ENCODE results near the gene BRAT1. TPM values are rescaled to one million over a fixed set of nuclear protein-coding genes. Genes with fewer than 3 reads are reported as not detected.

Gene BRAT1
- total RNA-seq, result 16.8 and 17.7 TPM in 2 replicates

GRCh38 chr7:2555121-2556052 lies at the start of gene BRAT1:
TSS of gene BRAT1 (minus strand) at chr7:2555524. CDS start at chr7:2554431, 1,093 bp downstream.

DNA sequence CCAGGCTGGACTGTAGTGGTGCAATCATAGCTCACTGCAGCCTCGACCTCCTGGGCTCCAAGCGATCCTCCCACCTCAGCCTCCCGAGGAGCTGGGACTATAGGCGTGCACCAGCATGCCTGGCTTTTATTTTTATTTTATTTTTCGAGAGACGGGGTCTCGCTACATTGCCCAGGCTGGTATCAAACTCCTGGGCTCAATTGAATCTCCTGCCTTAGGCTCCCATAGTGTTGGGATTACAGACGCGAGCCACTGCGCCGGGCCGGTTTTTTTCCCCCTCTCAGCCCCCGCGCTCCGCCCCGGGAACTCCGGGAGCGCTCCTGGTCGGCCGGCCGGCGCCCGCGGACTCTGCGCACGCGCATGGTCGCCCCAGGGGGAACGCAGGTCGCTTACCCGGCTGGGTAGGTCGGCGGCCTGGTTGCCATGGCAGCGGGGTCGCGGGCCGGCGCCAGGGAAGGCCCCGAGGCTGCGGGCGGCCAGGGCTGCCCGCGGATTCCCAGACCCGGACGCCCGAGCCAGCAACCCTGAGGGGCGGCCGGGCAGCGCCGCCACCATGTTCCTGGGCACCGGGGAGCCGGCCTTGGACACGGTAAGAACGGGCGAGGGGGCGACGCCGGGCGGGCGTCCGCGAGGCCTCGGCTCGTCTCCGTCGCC lies 3.4 kb upstream of the BRAT1 start, which contains the start of gene IQCE:
IQCE (plus strand) TSS at position 351 of the 654 bp plus-strand sequence; CDS start at position 554, 203 bp downstream.

DNA sequence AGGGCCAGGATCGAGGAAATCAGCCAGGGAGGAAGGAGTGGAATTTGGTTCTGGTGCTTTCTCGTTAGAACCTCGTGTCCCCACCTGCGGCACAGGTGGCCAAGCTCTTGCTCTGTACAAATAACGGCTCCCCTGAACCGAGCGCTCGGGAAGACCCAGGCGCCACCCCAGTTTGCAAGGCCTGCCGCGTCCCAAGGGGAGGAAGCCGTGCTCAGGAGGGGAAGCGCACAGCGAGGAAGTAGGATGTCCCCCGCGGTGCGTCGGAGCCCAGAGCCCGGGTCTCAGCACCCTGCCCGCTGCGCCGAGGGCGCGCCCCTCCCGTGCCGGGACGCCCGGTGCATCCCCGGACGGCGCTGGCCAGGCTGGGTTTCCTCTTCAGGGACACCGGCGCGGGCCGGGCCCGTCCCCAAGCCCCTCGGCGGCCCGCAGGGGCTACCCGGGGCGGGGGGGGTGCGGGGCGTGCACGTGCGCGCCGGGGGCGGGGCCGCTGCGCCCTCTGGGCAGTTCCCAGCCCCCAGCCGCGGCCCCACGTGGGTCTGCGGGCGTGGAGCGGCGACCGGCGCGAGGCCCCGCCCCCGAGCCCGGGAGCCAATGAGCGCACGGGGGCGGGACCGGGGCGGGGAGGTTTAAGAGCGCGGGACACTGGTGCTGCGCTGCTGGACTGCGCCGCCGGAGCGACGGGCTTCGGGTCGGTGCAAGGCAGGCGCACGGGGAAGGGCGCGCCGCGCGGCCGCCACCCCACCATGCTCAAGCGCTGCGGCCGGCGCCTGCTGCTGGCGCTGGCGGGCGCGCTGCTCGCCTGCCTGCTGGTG lies 36.0 kb downstream of the BRAT1 start, which contains the start of gene LFNG:
LFNG (plus strand) TSS at position 656 of the 812 bp plus-strand sequence; CDS start at position 744, 88 bp downstream.

Other genes starting within 250 kb of the BRAT1 start
- gene SNX8, start 241.1 kb downstream of the BRAT1 start, total RNA-seq, result 16.7 and 21.2 TPM in 2 replicates
- gene EIF3B, start 200.7 kb downstream of the BRAT1 start, total RNA-seq, result 123 and 139 TPM in 2 replicates
- gene CHST12, start 151.9 kb downstream of the BRAT1 start, total RNA-seq, result 2.7 and 4.1 TPM in 2 replicates
- gene GRIFIN, start 79.1 kb downstream of the BRAT1 start, total RNA-seq, result not detected in 2 replicates
- gene LFNG, start 35.8 kb downstream of the BRAT1 start, total RNA-seq, result 1.4 and 1.6 TPM in 2 replicates
- gene IQCE, start 3.5 kb upstream of the BRAT1 start, total RNA-seq, result 9.0 and 10.4 TPM in 2 replicates
- gene TTYH3, start 76.5 kb upstream of the BRAT1 start, total RNA-seq, result 27.9 and 37.3 TPM in 2 replicates
- 0.32 and 0.43 TPM in 2 replicates for gene AMZ1, start 132.7 kb upstream of the BRAT1 start, total RNA-seq

Measured in bronchial smooth muscle cell (primary cell).